NCI-H345 treated with DMSO at 0.1 percent for 48 hours (cell line): ENCODE results near the gene STAT1.

Experiments used
- DNase-seq: peaks from one replicate; lab custom pipeline; 2025; ENCODE audit not compliant: unreplicated experiment; lab: John Stamatoyannopoulos, UW

The STAT1 gene

DNA sequence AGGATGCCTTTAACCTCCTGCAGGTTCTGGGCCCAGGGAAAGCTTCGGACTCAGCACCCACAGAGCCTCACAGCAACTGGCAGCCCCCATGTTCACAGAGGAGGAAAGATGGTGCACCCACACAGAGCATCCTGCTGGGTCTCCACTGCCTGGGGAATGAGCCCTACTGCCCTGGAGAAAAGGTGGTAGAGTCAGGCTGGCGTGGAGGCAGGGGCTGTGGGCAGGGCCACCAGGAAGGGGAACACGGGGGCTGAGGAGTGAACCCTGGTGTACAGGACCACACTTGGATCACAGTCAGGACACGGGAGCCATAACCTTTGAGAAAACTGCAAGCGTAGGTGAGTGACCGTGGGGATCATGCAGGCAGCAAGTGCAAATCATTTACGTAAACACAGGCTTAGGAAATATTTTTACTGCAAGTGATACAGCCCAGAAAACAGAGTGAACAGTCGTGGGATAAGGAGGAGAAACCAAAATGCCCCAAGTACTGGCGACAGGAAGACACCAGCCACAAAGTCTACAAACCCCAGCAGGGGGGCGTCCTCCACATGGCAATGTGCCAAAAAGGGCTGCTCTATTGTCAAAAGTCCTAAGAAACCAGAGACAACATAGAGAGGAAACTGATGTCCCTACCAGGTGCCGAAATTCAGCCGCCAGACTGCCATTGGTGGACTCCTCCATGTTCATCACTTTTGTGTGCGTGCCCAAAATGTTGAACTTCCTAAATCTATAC, 27.6 kb downstream of the STAT1 start:
- DNase-seq, result no peak

DNA sequence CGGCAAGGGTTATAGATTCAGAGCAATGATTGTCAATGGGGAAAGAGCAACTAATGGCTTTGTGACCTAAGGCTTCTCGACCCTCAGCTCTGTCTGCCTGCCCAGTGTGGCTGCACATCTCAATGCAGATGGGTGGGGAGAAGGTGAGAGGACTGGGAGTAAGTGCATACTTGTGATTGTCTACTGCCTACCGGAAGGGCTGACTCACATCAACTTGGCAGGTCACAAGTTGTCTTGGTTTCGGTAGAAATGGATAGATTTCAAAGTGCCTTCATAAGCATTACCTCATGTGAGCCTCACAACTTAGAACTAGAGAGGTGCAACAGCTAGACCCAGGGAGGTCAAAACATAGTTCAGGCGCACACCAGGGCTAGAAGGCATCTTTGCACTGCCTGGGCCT, 29.4 kb downstream of the STAT1 start:
- no peak for DNase-seq

GRCh38 chr2:190982262-190983034, 31.5 kb downstream of the STAT1 start:
- DNase-seq, result no peak

DNA sequence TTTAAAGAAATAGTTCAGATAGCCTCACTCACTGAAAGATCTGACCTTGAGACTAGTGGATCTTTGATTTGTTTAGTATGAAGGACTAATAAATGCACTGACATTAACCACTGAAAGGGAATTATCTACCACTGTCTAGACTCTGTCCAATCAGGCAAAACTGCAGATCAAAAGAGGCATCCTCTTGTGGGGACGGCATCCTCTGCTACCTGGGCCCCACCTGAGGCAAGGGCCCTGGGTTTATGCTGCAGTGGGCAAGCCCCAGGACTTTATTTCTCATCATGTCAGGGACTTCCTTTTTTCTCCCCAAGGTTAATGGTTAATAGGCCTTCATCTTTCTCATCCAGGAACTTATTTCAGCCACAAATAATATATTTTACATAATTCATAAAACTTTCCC, 32.2 kb downstream of the STAT1 start:
- DNase-seq, result no peak

DNA sequence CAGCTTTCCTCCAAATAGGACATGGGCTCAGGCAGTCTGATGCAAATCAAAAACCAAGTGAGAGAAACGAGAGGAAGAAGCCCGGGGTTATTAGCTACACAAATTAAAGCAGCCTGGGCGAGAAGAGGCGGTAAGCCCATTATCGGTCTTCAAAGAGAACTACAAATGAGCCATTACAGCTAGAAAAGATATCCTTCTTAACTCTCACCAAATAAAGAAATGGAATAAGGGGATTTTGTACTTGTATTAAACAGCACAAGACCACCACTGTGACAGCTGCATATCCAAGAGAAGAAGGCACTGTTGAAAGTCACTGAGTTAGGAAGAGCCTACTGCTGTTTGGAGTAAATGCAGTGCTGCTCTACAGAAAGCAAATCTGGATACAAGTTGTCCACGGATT, 32.6 kb downstream of the STAT1 start:
- no peak for DNase-seq

GRCh38 chr2:190980630-190981209, 33.3 kb downstream of the STAT1 start:
- no peak for DNase-seq

GRCh38 chr2:190979906-190980629, 33.9 kb downstream of the STAT1 start:
- no peak for DNase-seq

DNA sequence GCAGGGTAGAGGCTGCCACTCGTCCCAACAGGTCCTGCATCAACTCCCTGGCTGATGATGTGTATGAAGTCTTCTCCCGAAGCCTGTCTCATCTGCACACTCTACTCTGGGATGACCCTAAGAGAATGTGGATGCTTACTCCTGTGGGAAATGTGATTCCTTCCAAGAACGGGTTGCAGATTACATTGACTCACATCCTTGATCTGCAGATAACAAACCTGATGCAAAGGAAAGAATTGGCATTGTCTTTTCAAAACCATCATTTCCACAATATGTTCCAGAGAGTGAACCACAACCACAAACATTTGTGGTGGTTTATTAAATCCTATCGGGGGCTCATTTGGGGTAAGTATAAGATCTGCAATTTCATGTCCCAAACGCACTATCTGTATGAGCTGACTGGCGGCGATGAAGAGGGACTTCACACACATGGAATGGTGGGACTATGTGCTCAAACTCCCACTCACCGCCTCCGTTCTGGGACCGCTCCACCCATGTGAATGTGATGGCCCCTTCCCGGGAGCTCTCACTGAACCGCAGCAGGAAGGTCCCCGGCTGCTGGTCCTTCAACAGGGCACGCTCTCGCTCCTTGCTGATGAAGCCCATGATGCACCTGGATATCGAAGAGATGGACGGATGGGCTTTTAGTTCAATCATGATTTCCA, 35.5 kb downstream of the STAT1 start:
- DNase-seq, result no peak

GRCh38 chr2:190977505-190977904, 36.5 kb downstream of the STAT1 start:
- DNase-seq, result no peak

DNA sequence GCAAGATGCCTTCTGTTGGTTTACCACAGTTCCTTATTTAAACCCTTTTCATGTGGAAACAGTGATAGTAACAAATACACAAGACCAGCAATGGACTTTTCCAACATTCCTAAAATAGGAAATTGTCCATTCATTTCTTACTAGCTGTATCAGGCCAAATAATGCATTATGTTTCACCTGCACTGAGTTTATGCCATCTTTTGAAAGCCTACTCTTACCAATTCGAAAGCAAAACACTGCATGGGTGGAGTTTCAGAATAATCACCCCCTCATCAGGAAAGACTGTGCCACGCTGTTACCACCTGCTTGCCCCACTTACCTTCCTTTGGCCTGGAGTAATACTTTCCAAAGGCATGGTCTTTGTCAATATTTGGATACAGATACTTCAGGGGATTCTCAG, 37.5 kb downstream of the STAT1 start:
- no peak for DNase-seq

- no peak for DNase-seq
Observed at GRCh38 chr2:190974629-190975361, 39.2 kb downstream of the STAT1 start.

- DNase-seq, result no peak
Observed at GRCh38 chr2:190973726-190974628, 40.0 kb downstream of the STAT1 start.

DNA sequence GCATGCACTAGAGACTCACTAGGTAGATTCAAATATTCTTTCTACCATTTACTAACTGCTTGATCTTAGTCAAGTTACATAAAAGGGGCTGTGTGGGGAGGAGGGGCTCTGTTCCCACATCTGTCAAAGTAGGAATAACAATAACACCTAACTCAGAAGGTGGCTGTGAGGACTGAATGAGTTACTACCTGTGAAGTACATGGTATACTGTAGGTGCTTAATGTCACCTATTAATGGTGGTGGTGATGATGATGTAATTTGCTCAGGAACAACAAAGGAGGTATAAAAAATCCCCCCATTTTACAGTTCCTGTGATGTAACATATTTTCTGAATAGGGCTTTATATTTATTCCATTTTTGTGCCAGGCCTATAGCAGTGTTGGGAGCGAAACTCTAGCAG, 40.7 kb downstream of the STAT1 start:
- DNase-seq, result no peak

- no peak for DNase-seq
Observed at GRCh38 chr2:190972846-190973245, 41.1 kb downstream of the STAT1 start.

DNA sequence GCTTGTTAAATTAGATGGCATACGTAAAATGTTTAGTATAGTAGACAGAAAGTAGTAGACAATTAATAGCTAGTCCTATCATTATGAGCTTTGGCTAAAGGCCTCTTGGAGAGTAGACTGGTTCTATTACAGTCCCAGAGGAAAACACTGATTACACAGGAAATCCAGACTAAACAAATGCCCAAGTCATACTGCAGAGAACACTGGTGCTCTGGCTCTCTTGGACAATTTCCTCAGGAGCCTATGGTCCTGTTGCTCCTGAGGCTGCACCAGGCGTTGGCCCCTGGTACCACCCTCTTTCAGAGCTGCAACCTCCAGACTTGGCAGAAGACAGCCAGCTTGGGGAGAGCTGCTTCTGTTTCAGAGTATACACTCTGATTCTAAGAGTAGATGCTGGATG, 41.8 kb downstream of the STAT1 start:
- DNase-seq, result no peak

GRCh38 chr2:190970873-190971506, 43.0 kb downstream of the STAT1 start:
- DNase-seq, result no peak

DNA sequence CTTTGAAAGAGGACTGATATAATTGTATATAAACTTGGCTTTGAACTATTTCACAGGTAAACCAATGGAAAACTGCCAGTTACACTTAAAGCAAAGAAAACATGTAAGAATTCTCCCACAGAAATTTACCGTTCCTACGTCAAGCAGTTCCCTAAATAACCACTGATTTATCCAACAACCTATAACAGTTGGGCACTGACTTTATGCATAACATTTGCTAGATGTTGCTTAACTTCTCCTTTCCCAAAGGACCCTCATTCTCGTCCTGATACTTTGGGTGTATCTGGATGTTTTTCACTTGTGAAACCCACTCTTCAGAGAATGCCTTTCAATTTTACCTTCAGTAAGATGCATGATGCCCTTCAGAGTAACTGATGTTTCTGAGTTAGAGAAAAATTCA, 43.8 kb downstream of the STAT1 start:
- DNase-seq, result no peak

GRCh38 chr2:190968522-190968921, 45.4 kb downstream of the STAT1 start:
- DNase-seq, result no peak
